PFSK-1 (cell line): ENCODE results near the gene GOLGA8B.

Source experiments
- FOXP2 ChIP-seq: optimal IDR thresholded peaks from 2 replicates; pipeline ENCODE3; 2011; ENCODE audit warnings: borderline replicate concordance, control low read depth, inconsistent platforms; ENCODE audit not compliant: insufficient read depth; ENCODE audit errors: extremely low read length, extremely low read depth
- POLR2AphosphoS5 ChIP-seq: IDR thresholded peaks from 2 replicates; pipeline ENCODE4 v1.6.1; 2012; ENCODE audit warnings: low read depth, mild to moderate bottlenecking, control low read depth, low read length, moderate library complexity
- SIN3A ChIP-seq: IDR thresholded peaks from 2 replicates; pipeline ENCODE4 v1.6.1; 2012; ENCODE audit warnings: mild to moderate bottlenecking, low read length, moderate library complexity, borderline replicate concordance; ENCODE audit not compliant: insufficient read depth
- TAF1 ChIP-seq: IDR thresholded peaks from 2 replicates; pipeline ENCODE4 v1.6.1; 2012; ENCODE audit warnings: low read length, control low read depth, borderline replicate concordance; ENCODE audit not compliant: insufficient read depth
- TF ChIP-seq, protein P1 (sequence below), 2 experiments: IDR thresholded peaks; 2 replicates each; pipeline versions ENCODE4 v1.6.1 to v1.8.0; 2011 to 2012; ENCODE audit warnings: low read depth in 2 of 2, low read length in 2 of 2, control low read depth in 1 of 2, inconsistent platforms in 1 of 2, mild to moderate bottlenecking in 1 of 2, moderate library complexity in 1 of 2; ENCODE audit not compliant: insufficient read depth in 1 of 2

DNA sequence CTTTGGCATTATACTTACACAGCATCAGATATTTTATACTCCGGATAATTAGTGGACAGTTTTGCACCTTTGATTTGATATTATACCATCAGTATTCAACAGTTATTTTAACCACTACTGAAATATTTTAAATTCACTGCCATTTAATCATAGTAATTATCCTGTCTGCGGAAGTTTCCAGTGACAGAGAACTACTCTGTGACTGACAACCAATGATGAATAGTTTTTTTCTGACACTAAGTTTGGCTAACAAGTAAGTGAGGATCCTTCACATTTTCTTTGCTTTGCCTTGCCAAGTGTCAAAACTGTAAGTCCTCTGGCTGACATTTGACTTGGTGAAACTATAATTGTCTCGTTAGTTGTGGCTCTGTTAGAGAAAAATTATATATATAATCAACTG lies 30.5 kb upstream of the GOLGA8B start:
- TF ChIP-seq POLR2AphosphoS5 (no peak), TAF1 (no peak), SIN3A (no peak), FOXP2 (no peak)
- TF ChIP-seq, protein P1, sequence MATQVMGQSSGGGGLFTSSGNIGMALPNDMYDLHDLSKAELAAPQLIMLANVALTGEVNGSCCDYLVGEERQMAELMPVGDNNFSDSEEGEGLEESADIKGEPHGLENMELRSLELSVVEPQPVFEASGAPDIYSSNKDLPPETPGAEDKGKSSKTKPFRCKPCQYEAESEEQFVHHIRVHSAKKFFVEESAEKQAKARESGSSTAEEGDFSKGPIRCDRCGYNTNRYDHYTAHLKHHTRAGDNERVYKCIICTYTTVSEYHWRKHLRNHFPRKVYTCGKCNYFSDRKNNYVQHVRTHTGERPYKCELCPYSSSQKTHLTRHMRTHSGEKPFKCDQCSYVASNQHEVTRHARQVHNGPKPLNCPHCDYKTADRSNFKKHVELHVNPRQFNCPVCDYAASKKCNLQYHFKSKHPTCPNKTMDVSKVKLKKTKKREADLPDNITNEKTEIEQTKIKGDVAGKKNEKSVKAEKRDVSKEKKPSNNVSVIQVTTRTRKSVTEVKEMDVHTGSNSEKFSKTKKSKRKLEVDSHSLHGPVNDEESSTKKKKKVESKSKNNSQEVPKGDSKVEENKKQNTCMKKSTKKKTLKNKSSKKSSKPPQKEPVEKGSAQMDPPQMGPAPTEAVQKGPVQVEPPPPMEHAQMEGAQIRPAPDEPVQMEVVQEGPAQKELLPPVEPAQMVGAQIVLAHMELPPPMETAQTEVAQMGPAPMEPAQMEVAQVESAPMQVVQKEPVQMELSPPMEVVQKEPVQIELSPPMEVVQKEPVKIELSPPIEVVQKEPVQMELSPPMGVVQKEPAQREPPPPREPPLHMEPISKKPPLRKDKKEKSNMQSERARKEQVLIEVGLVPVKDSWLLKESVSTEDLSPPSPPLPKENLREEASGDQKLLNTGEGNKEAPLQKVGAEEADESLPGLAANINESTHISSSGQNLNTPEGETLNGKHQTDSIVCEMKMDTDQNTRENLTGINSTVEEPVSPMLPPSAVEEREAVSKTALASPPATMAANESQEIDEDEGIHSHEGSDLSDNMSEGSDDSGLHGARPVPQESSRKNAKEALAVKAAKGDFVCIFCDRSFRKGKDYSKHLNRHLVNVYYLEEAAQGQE (IDR thresholded peaks at IDR 0.05; ENCODE audit: insufficient read depth in 1 of 2, low read depth in 2 of 2, low read length in 2 of 2), result no peak
